Spleen (tissue), 7 donors: ENCODE data around the gene MTA1.

ENCODE experiments used
- CTCF ChIP-seq, 11 experiments: fragments of 200-600 bp in 7 of 11; fragments of 450-650 bp in 4 of 11; sonication (generic) in 4 of 11; IDR thresholded peaks in 8 of 11; conservative IDR thresholded peaks in 3 of 11; 1 replicate in 7 of 11; 2 replicates in 4 of 11; pipeline versions ENCODE4 v1.4.0 to v1.8.0; 2016 to 2021; ENCODE audit warnings: antibody characterized with exemption in 11 of 11, inconsistent platforms in 4 of 11, mild to moderate bottlenecking in 1 of 11
- POLR2A ChIP-seq, 3 donors: fragments of 450-650 bp; IDR thresholded peaks; one replicate each; pipeline ENCODE4 v1.5.1; 2017; ENCODE audit warnings: antibody characterized with exemption in 3 of 3, mild to moderate bottlenecking in 1 of 3
- donor health status: DM: no; HTN: no; CAD: no; lungs with moderate emphysema.
- donor health status: DM: no; HTN: no; CAD: no.
- donor health status: DM: no; HTN: no; CAD: no.

- TF ChIP-seq POLR2A (IDR thresholded peaks at IDR 0.05) (no peak), CTCF (IDR thresholded peaks at IDR 0.05 in 8 of 11, conservative IDR thresholded peaks at IDR 0.05 in 3 of 11) (no peak)
These were observed 65.4 kb downstream of the MTA1 start for GRCh38 chr14:105484997-105485393.
